Ovary (tissue), 3 donors: ENCODE data around the gene HECTD1.

Experiments used
- EP300 ChIP-seq: sonication (generic); formaldehyde crosslinking; IDR thresholded peaks from one replicate; pipeline ENCODE4 v1.6.1; 2017; ENCODE audit warnings: antibody characterized with exemption
- POLR2A ChIP-seq: fragments of 450-650 bp; IDR thresholded peaks from one replicate; pipeline ENCODE4 v1.6.1; 2017; ENCODE audit warnings: antibody characterized with exemption, mild to moderate bottlenecking, moderate library complexity
- TF ChIP-seq, protein P1 (sequence below), 3 donors: fragments of 450-650 bp in 2 of 3; fragments of 200-600 bp in 1 of 3; IDR thresholded peaks; one replicate each; pipeline versions ENCODE4 v1.5.1 to v1.8.0; 2016 to 2022; ENCODE audit warnings: antibody characterized with exemption in 3 of 3, mild to moderate bottlenecking in 1 of 3
- donor health status: DM: no; HTN: no; CAD: no.

DNA sequence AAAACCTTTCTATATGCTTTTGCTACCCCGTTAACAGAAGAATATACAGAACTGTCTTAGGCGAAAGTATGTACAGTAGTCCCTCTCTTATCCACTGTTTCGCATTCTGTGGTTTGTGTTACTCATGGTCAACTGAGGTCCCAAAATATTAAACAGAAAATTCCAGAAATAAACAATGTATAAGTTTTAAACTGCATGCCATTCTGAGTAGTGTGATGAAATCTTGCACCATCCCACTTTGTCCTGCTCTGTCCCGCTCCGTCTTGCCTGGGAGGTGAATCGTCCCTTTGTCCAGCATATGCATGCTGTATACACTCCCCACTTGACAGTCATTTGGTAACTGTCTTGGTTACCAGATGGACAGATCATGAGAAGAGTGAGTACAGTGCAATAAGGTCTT, 111.3 kb downstream of the HECTD1 start:
- TF ChIP-seq, protein P1, sequence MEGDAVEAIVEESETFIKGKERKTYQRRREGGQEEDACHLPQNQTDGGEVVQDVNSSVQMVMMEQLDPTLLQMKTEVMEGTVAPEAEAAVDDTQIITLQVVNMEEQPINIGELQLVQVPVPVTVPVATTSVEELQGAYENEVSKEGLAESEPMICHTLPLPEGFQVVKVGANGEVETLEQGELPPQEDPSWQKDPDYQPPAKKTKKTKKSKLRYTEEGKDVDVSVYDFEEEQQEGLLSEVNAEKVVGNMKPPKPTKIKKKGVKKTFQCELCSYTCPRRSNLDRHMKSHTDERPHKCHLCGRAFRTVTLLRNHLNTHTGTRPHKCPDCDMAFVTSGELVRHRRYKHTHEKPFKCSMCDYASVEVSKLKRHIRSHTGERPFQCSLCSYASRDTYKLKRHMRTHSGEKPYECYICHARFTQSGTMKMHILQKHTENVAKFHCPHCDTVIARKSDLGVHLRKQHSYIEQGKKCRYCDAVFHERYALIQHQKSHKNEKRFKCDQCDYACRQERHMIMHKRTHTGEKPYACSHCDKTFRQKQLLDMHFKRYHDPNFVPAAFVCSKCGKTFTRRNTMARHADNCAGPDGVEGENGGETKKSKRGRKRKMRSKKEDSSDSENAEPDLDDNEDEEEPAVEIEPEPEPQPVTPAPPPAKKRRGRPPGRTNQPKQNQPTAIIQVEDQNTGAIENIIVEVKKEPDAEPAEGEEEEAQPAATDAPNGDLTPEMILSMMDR (IDR thresholded peaks at IDR 0.05), result no peak
- no peak for TF ChIP-seq POLR2A
- no peak for TF ChIP-seq EP300
